Measurements from ENCODE around the gene SEMA3A.
"Not testable (repeated sequence)": the region's sequence is repeated elsewhere in the genome, so short reads cannot be mapped to it uniquely, and the experiment has no call there.

Gene SEMA3A

DNA sequence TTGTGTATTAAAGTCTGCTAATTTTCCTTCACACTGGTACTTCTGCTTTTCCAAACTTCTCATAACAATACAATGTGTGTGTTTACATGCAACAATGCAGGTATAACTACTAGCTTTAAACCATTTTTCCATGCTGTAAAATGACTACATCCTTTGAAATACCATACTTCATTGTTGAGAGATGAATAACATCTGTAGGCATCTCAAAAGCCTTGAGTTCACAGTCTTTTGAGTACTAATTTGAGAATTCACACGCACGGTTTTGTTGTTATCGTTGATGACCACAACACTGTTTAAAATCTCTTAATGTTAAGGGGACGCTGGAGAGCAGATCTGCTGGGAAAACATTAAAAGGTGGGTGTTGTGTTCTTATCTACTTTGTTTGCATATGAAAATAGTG, 37.4 kb downstream of the SEMA3A start:
- Mint-ChIP-seq H3K9me3 (peaks cover 5% of the 10 kb centered on the region), H3K4me3 (no peak overlapping the region), H3K27ac (no peak overlapping the region), H3K27me3 (no peaks in the 10 kb centered on the region), H3K4me1 (no peaks in the 10 kb centered on the region), H3K36me3 (no peaks in the 10 kb centered on the region)
- no peak for ATAC-seq (ENCODE audit: low read depth)
- DNase-seq (ENCODE audit: low spot score in 2 of 2), result no peak

- Mint-ChIP-seq H3K4me1 (no peaks in the 10 kb centered on the region), H3K36me3 (no peaks in the 10 kb centered on the region), H3K27ac (no peak overlapping the region), H3K9me3 (peaks cover 5% of the 10 kb centered on the region), H3K4me3 (no peak overlapping the region), H3K27me3 (no peaks in the 10 kb centered on the region)
- DNase-seq (ENCODE audit: low spot score in 2 of 2) (no peak), ATAC-seq (ENCODE audit: low read depth) (no peak)
Measured at GRCh38 chr7:84154991-84155781, 39.4 kb downstream of the SEMA3A start.

- DNase-seq (ENCODE audit: low spot score in 2 of 2) (no peak), ATAC-seq (ENCODE audit: low read depth) (no peak)
- H3K9me3 Mint-ChIP-seq, result peaks cover 5% of the 10 kb centered on the region
- H3K4me3 Mint-ChIP-seq, result no peak overlapping the region
- H3K27ac Mint-ChIP-seq, result no peak overlapping the region
- no peaks in the 10 kb centered on the region for H3K36me3 Mint-ChIP-seq
- no peaks in the 10 kb centered on the region for H3K4me1 Mint-ChIP-seq
- no peaks in the 10 kb centered on the region for H3K27me3 Mint-ChIP-seq
Measured at GRCh38 chr7:84152995-84153394, 41.6 kb downstream of the SEMA3A start.

GRCh38 chr7:84150370-84150769, 44.2 kb downstream of the SEMA3A start:
- H3K4me1 Mint-ChIP-seq; H3K4me3 Mint-ChIP-seq; H3K36me3 Mint-ChIP-seq; DNase-seq (ENCODE audit: low spot score in 2 of 2); H3K27me3 Mint-ChIP-seq; H3K27ac Mint-ChIP-seq; H3K9me3 Mint-ChIP-seq; ATAC-seq (ENCODE audit: low read depth): not testable (repeated sequence)

GRCh38 chr7:84149573-84149972, 45.0 kb downstream of the SEMA3A start:
- Mint-ChIP-seq H3K4me3 (no peak overlapping the region), H3K27ac (no peak overlapping the region), H3K9me3 (peaks cover 1% of the 10 kb centered on the region), H3K27me3 (no peaks in the 10 kb centered on the region), H3K4me1 (no peaks in the 10 kb centered on the region), H3K36me3 (no peaks in the 10 kb centered on the region)
- DNase-seq (ENCODE audit: low spot score in 2 of 2) (no peak), ATAC-seq (ENCODE audit: low read depth) (no peak)

- ATAC-seq (ENCODE audit: low read depth) (no peak), DNase-seq (ENCODE audit: low spot score in 2 of 2) (no peak)
- Mint-ChIP-seq H3K4me1 (no peaks in the 10 kb centered on the region), H3K36me3 (no peaks in the 10 kb centered on the region), H3K27me3 (no peaks in the 10 kb centered on the region), H3K9me3 (peaks cover 1% of the 10 kb centered on the region), H3K4me3 (no peak overlapping the region), H3K27ac (no peak overlapping the region)
Measured at GRCh38 chr7:84145892-84146291, 48.7 kb downstream of the SEMA3A start.

DNA sequence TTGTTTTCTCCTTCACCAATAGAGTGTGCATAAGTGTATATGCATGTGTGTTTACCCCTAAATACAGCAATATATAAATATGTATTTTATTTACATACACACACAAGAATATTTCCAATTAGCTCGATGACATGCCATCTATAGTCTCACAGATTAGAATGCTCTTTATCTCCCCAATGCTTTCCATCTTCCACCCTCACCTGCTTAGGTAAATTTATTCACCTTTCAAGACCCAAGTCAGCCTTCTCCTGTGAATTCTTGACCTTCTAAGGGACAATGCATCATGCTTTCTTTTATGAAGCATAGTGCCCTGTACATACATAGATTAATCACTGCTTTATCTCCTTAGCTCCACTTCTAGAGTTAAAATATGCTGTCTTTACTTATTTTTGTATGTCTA, 49.7 kb downstream of the SEMA3A start:
- ATAC-seq (ENCODE audit: low read depth) (no peak), DNase-seq (ENCODE audit: low spot score in 2 of 2) (no peak)
- H3K4me1 Mint-ChIP-seq, result no peaks in the 10 kb centered on the region
- no peaks in the 10 kb centered on the region for H3K27me3 Mint-ChIP-seq
- no peak overlapping the region for H3K27ac Mint-ChIP-seq
- no peak overlapping the region for H3K4me3 Mint-ChIP-seq
- peaks cover 1% of the 10 kb centered on the region for H3K9me3 Mint-ChIP-seq
- no peaks in the 10 kb centered on the region for H3K36me3 Mint-ChIP-seq

DNA sequence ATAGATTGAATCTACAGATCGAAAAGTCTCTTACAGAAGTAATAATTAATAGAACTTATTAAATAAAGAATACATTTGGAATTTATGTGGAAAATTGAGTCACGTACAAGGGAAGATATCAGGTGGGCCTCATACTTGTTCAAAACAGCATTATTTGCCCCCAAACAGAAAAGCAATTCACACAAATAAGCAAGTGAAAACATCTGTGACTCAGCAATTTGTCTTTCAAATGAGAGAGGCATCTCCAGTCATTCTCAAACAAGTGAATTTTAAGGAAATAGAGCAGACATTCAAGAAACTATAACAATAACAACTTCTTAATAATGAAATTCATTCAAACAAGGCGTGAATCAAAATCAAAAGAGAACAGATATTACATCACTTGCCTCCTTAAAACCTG, 50.1 kb downstream of the SEMA3A start:
- H3K27me3 Mint-ChIP-seq, result no peaks in the 10 kb centered on the region
- ATAC-seq (ENCODE audit: low read depth) (no peak), DNase-seq (ENCODE audit: low spot score in 2 of 2) (no peak)
- no peaks in the 10 kb centered on the region for H3K4me1 Mint-ChIP-seq
- no peaks in the 10 kb centered on the region for H3K36me3 Mint-ChIP-seq
- no peak overlapping the region for H3K27ac Mint-ChIP-seq
- peaks cover 1% of the 10 kb centered on the region for H3K9me3 Mint-ChIP-seq
- no peak overlapping the region for H3K4me3 Mint-ChIP-seq

DNA sequence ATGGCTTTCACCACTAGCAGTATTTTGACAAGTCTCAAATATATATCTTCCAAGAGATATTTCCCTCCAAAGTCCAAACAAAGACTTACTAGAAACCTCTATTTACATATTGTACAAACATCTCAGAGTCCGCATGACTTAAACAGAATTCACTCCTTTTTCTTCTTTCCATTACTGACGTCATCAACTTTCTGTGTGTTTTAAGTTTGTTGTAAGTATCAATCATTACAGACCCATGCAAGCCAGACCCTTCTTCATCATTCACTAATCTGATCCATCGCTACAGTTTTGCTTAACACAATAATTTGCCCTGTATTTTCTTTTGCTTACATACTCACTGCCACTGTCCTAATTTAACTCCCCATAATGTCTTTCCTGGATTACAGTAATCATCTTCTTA, 51.9 kb downstream of the SEMA3A start:
- DNase-seq (ENCODE audit: low spot score in 2 of 2) (no peak), ATAC-seq (ENCODE audit: low read depth) (no peak)
- H3K4me3 Mint-ChIP-seq, result no peak overlapping the region
- H3K27ac Mint-ChIP-seq, result no peak overlapping the region
- H3K4me1 Mint-ChIP-seq, result no peaks in the 10 kb centered on the region
- no peaks in the 10 kb centered on the region for H3K27me3 Mint-ChIP-seq
- H3K9me3 Mint-ChIP-seq, result peaks cover 1% of the 10 kb centered on the region
- no peaks in the 10 kb centered on the region for H3K36me3 Mint-ChIP-seq

GRCh38 chr7:84139986-84140729, 54.4 kb downstream of the SEMA3A start:
- H3K4me3 Mint-ChIP-seq, result no peak overlapping the region
- H3K9me3 Mint-ChIP-seq, result no peaks in the 10 kb centered on the region
- no peak overlapping the region for H3K27ac Mint-ChIP-seq
- ATAC-seq (ENCODE audit: low read depth), result no peak
- H3K4me1 Mint-ChIP-seq, result no peaks in the 10 kb centered on the region
- DNase-seq (ENCODE audit: low spot score in 2 of 2), result no peak
- H3K27me3 Mint-ChIP-seq, result no peaks in the 10 kb centered on the region
- H3K36me3 Mint-ChIP-seq, result no peaks in the 10 kb centered on the region

- no peak overlapping the region for H3K4me3 Mint-ChIP-seq
- DNase-seq (ENCODE audit: low spot score in 2 of 2) (no peak), ATAC-seq (ENCODE audit: low read depth) (no peak)
- H3K27me3 Mint-ChIP-seq, result no peaks in the 10 kb centered on the region
- H3K27ac Mint-ChIP-seq, result no peak overlapping the region
- no peaks in the 10 kb centered on the region for H3K36me3 Mint-ChIP-seq
- H3K4me1 Mint-ChIP-seq, result no peaks in the 10 kb centered on the region
- no peaks in the 10 kb centered on the region for H3K9me3 Mint-ChIP-seq
Measured at GRCh38 chr7:84138411-84138810, 56.2 kb downstream of the SEMA3A start.

DNA sequence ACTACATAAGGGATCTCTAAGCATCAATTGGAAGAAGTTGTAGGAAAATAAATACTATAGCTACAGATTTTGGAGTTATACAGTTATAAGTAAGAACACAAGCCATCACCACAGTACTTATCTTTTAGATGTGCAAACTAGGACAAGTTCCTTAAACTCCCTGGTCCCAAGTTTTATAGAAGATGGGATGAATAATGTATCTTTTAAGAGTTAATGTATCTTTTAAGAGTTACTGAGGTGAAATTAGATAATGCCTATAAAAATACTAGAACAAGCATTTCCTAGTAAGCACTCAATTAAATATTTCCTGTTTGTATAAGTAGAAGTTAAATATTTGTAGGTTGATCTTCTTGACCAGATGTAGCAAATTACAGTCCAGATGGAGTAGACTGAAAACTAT, 56.8 kb downstream of the SEMA3A start:
- no peak overlapping the region for H3K4me3 Mint-ChIP-seq
- ATAC-seq (ENCODE audit: low read depth) (no peak), DNase-seq (ENCODE audit: low spot score in 2 of 2) (no peak)
- H3K36me3 Mint-ChIP-seq, result no peaks in the 10 kb centered on the region
- no peak overlapping the region for H3K27ac Mint-ChIP-seq
- H3K9me3 Mint-ChIP-seq, result no peaks in the 10 kb centered on the region
- no peaks in the 10 kb centered on the region for H3K27me3 Mint-ChIP-seq
- H3K4me1 Mint-ChIP-seq, result no peaks in the 10 kb centered on the region

DNA sequence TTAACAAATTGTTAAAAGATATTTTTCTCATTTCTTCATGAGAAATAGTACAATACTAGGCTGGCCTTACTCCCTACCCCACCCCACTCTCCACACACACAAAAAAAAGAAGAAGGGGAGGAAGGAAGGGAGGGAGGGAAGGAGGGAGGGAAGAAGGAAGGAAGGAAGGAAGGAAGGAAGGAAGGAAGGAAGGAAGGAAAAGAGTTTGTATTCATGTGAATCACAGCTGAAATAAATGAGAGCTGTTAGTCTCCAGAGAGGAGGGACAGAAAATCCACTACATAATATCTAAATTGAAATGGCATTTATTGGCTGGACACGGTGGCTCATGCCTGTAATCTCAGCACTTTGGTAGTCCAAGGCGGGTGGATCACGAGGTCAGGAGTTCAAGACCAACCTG, 57.8 kb downstream of the SEMA3A start:
- Mint-ChIP-seq H3K36me3 (no peaks in the 10 kb centered on the region), H3K9me3 (no peaks in the 10 kb centered on the region), H3K27me3 (no peaks in the 10 kb centered on the region), H3K4me3 (no peak overlapping the region), H3K27ac (no peak overlapping the region), H3K4me1 (no peaks in the 10 kb centered on the region)
- DNase-seq (ENCODE audit: low spot score in 2 of 2), result no peak
- ATAC-seq (ENCODE audit: low read depth), result no peak

DNA sequence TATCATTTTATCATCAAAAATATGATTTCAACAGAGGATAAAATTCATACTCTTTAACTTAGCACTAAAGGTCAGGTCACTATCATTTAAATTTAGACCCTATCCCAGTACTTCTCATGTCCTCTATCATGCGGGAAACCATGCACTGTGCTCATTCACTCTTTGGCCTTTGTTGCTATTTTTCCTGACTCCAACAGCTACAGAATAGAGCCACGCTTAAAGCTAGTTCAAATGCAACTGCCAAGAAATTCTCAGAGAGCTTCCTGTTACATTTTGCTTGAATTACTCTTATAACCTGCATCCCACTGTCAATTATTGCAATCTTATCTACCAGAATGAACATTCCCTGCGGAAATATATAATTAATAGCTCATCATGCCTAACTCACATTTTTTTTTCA, 58.3 kb downstream of the SEMA3A start:
- H3K9me3 Mint-ChIP-seq, result no peaks in the 10 kb centered on the region
- no peaks in the 10 kb centered on the region for H3K27me3 Mint-ChIP-seq
- DNase-seq (ENCODE audit: low spot score in 2 of 2) (no peak), ATAC-seq (ENCODE audit: low read depth) (no peak)
- no peaks in the 10 kb centered on the region for H3K36me3 Mint-ChIP-seq
- H3K4me3 Mint-ChIP-seq, result no peak overlapping the region
- H3K4me1 Mint-ChIP-seq, result no peaks in the 10 kb centered on the region
- H3K27ac Mint-ChIP-seq, result no peak overlapping the region

GRCh38 chr7:84134169-84134568, 60.4 kb downstream of the SEMA3A start:
- H3K9me3 Mint-ChIP-seq, result peaks cover 1% of the 10 kb centered on the region
- DNase-seq (ENCODE audit: low spot score in 2 of 2) (no peak), ATAC-seq (ENCODE audit: low read depth) (no peak)
- no peaks in the 10 kb centered on the region for H3K4me1 Mint-ChIP-seq
- H3K27me3 Mint-ChIP-seq, result no peaks in the 10 kb centered on the region
- H3K4me3 Mint-ChIP-seq, result no peak overlapping the region
- H3K27ac Mint-ChIP-seq, result no peak overlapping the region
- H3K36me3 Mint-ChIP-seq, result no peaks in the 10 kb centered on the region

Measured in memory B cell (primary cell).